ENCODE data around the gene SRGAP2B. TPM values are rescaled to one million over a fixed set of nuclear protein-coding genes. Genes with fewer than 3 reads are reported as not detected.
"Not testable (repeated sequence)": the region's sequence is repeated elsewhere in the genome, so short reads cannot be mapped to it uniquely, and the experiment has no call there.

SRGAP2B gene
- total RNA-seq, 2 donors from 2014 or later, result 7.5 to 9.6 TPM

GRCh38 chr1:145000743-145001326, 94.3 kb downstream of the SRGAP2B start:
- H3K9me3 ChIP-seq; intact Hi-C loops (cut with DNase I); H3K4me3 ChIP-seq; H3K36me3 ChIP-seq (replicated peaks in 1 of 2; ENCODE audit: insufficient read depth in 1 of 2, low read depth in 2 of 2); DNase-seq; H3K27ac ChIP-seq; H3K4me1 ChIP-seq; H3K27me3 ChIP-seq: not testable (repeated sequence)
- ATAC-seq, result peak; percentile 78
- WGBS, 2 donors, result no CpG with 5 or more reads among the region's 4 CpGs

GRCh38 chr1:145000074-145000742, 94.9 kb downstream of the SRGAP2B start:
- H3K36me3 ChIP-seq (replicated peaks in 1 of 2; ENCODE audit: insufficient read depth in 1 of 2, low read depth in 2 of 2); H3K4me3 ChIP-seq; H3K9me3 ChIP-seq; H3K27me3 ChIP-seq; H3K4me1 ChIP-seq; intact Hi-C loops (cut with DNase I); H3K27ac ChIP-seq; DNase-seq: not testable (repeated sequence)
- no CpG with 5 or more reads among the region's 5 CpGs for WGBS, 2 donors
- peak; percentile 22 for ATAC-seq

- intact Hi-C loops (cut with DNase I); ATAC-seq: not testable (repeated sequence)
- WGBS, 2 donors, result 100% methylated on average over 1 of the region's 2 CpGs
Observed at GRCh38 chr1:144998981-144999273, 96.2 kb downstream of the SRGAP2B start.

GRCh38 chr1:144998134-144998980, 96.8 kb downstream of the SRGAP2B start:
- H3K36me3 ChIP-seq (replicated peaks in 1 of 2; ENCODE audit: insufficient read depth in 1 of 2, low read depth in 2 of 2); intact Hi-C loops (cut with DNase I); H3K4me1 ChIP-seq; ATAC-seq; DNase-seq; H3K9me3 ChIP-seq; H3K27me3 ChIP-seq; H3K4me3 ChIP-seq; H3K27ac ChIP-seq: not testable (repeated sequence)
- 75 to 96% methylated on average over 2 of the region's 5 CpGs for WGBS, 2 donors

More at GRCh38 chr1:144998981-144999273, 96.2 kb downstream of the SRGAP2B start:
- not testable (repeated sequence) for H3K4me1 ChIP-seq; H3K36me3 ChIP-seq (replicated peaks in 1 of 2; ENCODE audit: insufficient read depth in 1 of 2, low read depth in 2 of 2); H3K27me3 ChIP-seq; H3K27ac ChIP-seq; DNase-seq; H3K4me3 ChIP-seq; H3K9me3 ChIP-seq

GRCh38 chr1:144995833-144996410, 99.2 kb downstream of the SRGAP2B start:
- H3K27ac ChIP-seq; ATAC-seq; H3K4me3 ChIP-seq; H3K27me3 ChIP-seq; H3K36me3 ChIP-seq (replicated peaks in 1 of 2; ENCODE audit: insufficient read depth in 1 of 2, low read depth in 2 of 2); intact Hi-C loops (cut with DNase I); DNase-seq; H3K9me3 ChIP-seq; H3K4me1 ChIP-seq: not testable (repeated sequence)

- intact Hi-C loops (cut with DNase I); ATAC-seq; DNase-seq; H3K27ac ChIP-seq; H3K4me3 ChIP-seq; H3K27me3 ChIP-seq; H3K36me3 ChIP-seq (replicated peaks in 1 of 2; ENCODE audit: insufficient read depth in 1 of 2, low read depth in 2 of 2); H3K9me3 ChIP-seq; H3K4me1 ChIP-seq: not testable (repeated sequence)
- 100% methylated on average over 1 of the region's 1 CpG; no CpG with 5 or more reads in 1 of the 2 donors for WGBS, 2 donors
Observed at GRCh38 chr1:144992915-144993314, 102.2 kb downstream of the SRGAP2B start.

- H3K36me3 ChIP-seq (replicated peaks in 1 of 2; ENCODE audit: insufficient read depth in 1 of 2, low read depth in 2 of 2); H3K27me3 ChIP-seq; ATAC-seq; H3K27ac ChIP-seq; H3K4me3 ChIP-seq; H3K9me3 ChIP-seq; H3K4me1 ChIP-seq; DNase-seq; intact Hi-C loops (cut with DNase I): not testable (repeated sequence)
- WGBS, 2 donors, result 98% methylated on average over 10 of the region's 29 CpGs; no CpG with 5 or more reads in 1 of the 2 donors
Observed at GRCh38 chr1:144990611-144991010, 104.5 kb downstream of the SRGAP2B start.

- H3K36me3 ChIP-seq (replicated peaks in 1 of 2; ENCODE audit: insufficient read depth in 1 of 2, low read depth in 2 of 2); H3K4me3 ChIP-seq; H3K9me3 ChIP-seq; H3K4me1 ChIP-seq; H3K27ac ChIP-seq; DNase-seq; intact Hi-C loops (cut with DNase I); ATAC-seq; H3K27me3 ChIP-seq: not testable (repeated sequence)
- WGBS, 2 donors, result no CpG with 5 or more reads among the region's 2 CpGs
Observed at GRCh38 chr1:144987131-144987530, 108.0 kb downstream of the SRGAP2B start.

- H3K27ac ChIP-seq; ATAC-seq; H3K4me3 ChIP-seq; intact Hi-C loops (cut with DNase I); H3K4me1 ChIP-seq; DNase-seq; H3K9me3 ChIP-seq; H3K36me3 ChIP-seq (replicated peaks in 1 of 2; ENCODE audit: insufficient read depth in 1 of 2, low read depth in 2 of 2); H3K27me3 ChIP-seq: not testable (repeated sequence)
- 100% methylated on average over 1 of the region's 7 CpGs; no CpG with 5 or more reads in 1 of the 2 donors for WGBS, 2 donors
Observed at GRCh38 chr1:144986171-144986860, 108.8 kb downstream of the SRGAP2B start.

GRCh38 chr1:144985550-144986170, 109.5 kb downstream of the SRGAP2B start:
- H3K4me3 ChIP-seq; DNase-seq; intact Hi-C loops (cut with DNase I); H3K27me3 ChIP-seq; ATAC-seq; H3K27ac ChIP-seq; H3K9me3 ChIP-seq; H3K36me3 ChIP-seq (replicated peaks in 1 of 2; ENCODE audit: insufficient read depth in 1 of 2, low read depth in 2 of 2); H3K4me1 ChIP-seq: not testable (repeated sequence)
- WGBS, 2 donors, result 77 to 80% methylated on average over 2 to 4 of the region's 7 CpGs

Measured in body of pancreas (tissue), 4 donors.